ENCODE measurements around the gene ZNF524.

The ZNF524 gene

GRCh38 chr19:55642153-55643002, 42.3 kb downstream of the ZNF524 start:
- DNase-seq (ENCODE audit: low spot score) = no peak

GRCh38 chr19:55643003-55643886, 43.2 kb downstream of the ZNF524 start, which contains the start of gene ZNF581:
Gene ZNF581 (plus strand): TSS chr19:55643649. CDS start chr19:55644572, 923 bp downstream.
- DNase-seq (ENCODE audit: low spot score) = peak; percentile 75

- DNase-seq (ENCODE audit: low spot score) = no peak
Observed at GRCh38 chr19:55643887-55644176, 43.7 kb downstream of the ZNF524 start.

- DNase-seq (ENCODE audit: low spot score) = no peak
Observed at GRCh38 chr19:55644191-55644833, 44.2 kb downstream of the ZNF524 start.

GRCh38 chr19:55644842-55645511, 44.9 kb downstream of the ZNF524 start:
- DNase-seq (ENCODE audit: low spot score) = no peak

- DNase-seq (ENCODE audit: low spot score) = no peak
Observed at GRCh38 chr19:55645512-55645881, 45.4 kb downstream of the ZNF524 start.

GRCh38 chr19:55646889-55647731, 47.0 kb downstream of the ZNF524 start:
- no peak for DNase-seq (ENCODE audit: low spot score)

- peak; percentile 69 for DNase-seq (ENCODE audit: low spot score)
Observed at GRCh38 chr19:55647732-55648584, 47.9 kb downstream of the ZNF524 start, which contains the start of gene CCDC106. Gene CCDC106 (plus strand): TSS chr19:55648212. CDS start chr19:55649047, 835 bp downstream.

- DNase-seq (ENCODE audit: low spot score) = no peak
Observed at GRCh38 chr19:55648585-55649267, 48.6 kb downstream of the ZNF524 start.

- DNase-seq (ENCODE audit: low spot score) = no peak
Observed at GRCh38 chr19:55649268-55650125, 49.4 kb downstream of the ZNF524 start.

- no peak for DNase-seq (ENCODE audit: low spot score)
Observed at GRCh38 chr19:55650126-55650557, 50.1 kb downstream of the ZNF524 start.

GRCh38 chr19:55650602-55651230, 50.6 kb downstream of the ZNF524 start:
- no peak for DNase-seq (ENCODE audit: low spot score)

GRCh38 chr19:55651236-55651635, 51.1 kb downstream of the ZNF524 start:
- DNase-seq (ENCODE audit: low spot score) = no peak

- DNase-seq (ENCODE audit: low spot score) = no peak
Observed at GRCh38 chr19:55652311-55653128, 52.4 kb downstream of the ZNF524 start.
